ENCODE results near the gene LHFPL2.

DNA sequence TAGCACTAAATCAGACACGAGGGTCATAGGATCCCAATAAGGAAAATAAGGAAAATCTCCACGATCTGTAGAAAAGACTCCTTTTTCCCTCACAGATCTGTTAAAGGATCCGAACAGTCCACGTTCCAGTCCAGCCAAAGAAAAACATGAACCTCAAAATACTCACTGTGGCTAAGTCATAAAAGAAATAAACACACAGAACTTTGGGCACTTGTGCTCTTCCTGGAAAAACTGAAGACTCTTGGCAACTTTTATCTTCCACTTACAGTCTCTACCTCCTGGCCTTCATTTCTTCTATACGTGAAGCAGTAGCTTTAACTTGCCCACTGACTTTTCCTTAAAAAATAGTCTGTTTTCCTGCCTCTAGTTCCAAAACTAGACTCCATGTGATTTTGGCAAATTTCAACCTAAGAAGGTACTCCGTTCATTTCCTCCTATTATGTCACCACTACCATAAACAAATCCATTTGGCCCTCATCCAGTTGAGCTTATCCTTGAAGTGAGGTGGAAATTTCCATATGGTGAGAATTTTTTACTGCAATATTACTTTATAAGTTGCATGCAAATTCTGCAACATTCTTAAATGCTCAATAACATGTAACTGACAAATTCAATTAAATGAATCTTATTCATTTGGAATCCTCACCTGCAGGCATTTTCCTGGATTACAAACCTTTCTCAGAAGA, 5.3 kb upstream of the LHFPL2 start:
- TF ChIP-seq CTCF (IDR thresholded peaks at IDR 0.05; ENCODE audit: insufficient read depth, low read length, poor library complexity, severe bottlenecking), result no peak
- TF ChIP-seq EZH2phosphoT487 (conservative IDR thresholded peaks at IDR 0.05; ENCODE audit: low read length), result no peak
